ENCODE measurements around the gene LGALS7B.
"Not testable (repeated sequence)": the region's sequence is repeated elsewhere in the genome, so short reads cannot be mapped to it uniquely, and the experiment has no call there.

The LGALS7B gene

GRCh38 chr19:38781058-38781457, 7.9 kb upstream of the LGALS7B start:
- Mint-ChIP-seq H3K9me3 (no peaks in the 10 kb centered on the region), H3K4me3 (no peak overlapping the region), H3K27ac (no peak overlapping the region), H3K27me3 (peaks cover 7% of the 10 kb centered on the region), H3K4me1 (peaks cover 2% of the 10 kb centered on the region), H3K36me3 (ENCODE audit: low read depth) (no peaks in the 10 kb centered on the region)
- ATAC-seq, result no peak
- no peak for DNase-seq

GRCh38 chr19:38782212-38782611, 6.8 kb upstream of the LGALS7B start:
- H3K9me3 Mint-ChIP-seq; H3K4me1 Mint-ChIP-seq; H3K36me3 Mint-ChIP-seq (ENCODE audit: low read depth); DNase-seq; H3K27me3 Mint-ChIP-seq; H3K27ac Mint-ChIP-seq; H3K4me3 Mint-ChIP-seq; ATAC-seq: not testable (repeated sequence)

- ATAC-seq, result no peak
- Mint-ChIP-seq H3K9me3 (no peaks in the 10 kb centered on the region), H3K4me3 (no peak overlapping the region), H3K36me3 (ENCODE audit: low read depth) (no peaks in the 10 kb centered on the region), H3K4me1 (peaks cover 2% of the 10 kb centered on the region), H3K27me3 (peaks cover 5% of the 10 kb centered on the region), H3K27ac (no peak overlapping the region)
- DNase-seq, result no peak
Measured at GRCh38 chr19:38784224-38784623, 4.8 kb upstream of the LGALS7B start.

GRCh38 chr19:38785187-38785699, 3.8 kb upstream of the LGALS7B start:
- Mint-ChIP-seq H3K4me1 (peaks cover 2% of the 10 kb centered on the region), H3K9me3 (no peaks in the 10 kb centered on the region), H3K36me3 (ENCODE audit: low read depth) (no peaks in the 10 kb centered on the region), H3K27me3 (peaks cover 5% of the 10 kb centered on the region), H3K4me3 (no peak overlapping the region), H3K27ac (no peak overlapping the region)
- DNase-seq (no peak), ATAC-seq (no peak)

GRCh38 chr19:38786061-38786460, 2.9 kb upstream of the LGALS7B start:
- H3K36me3 Mint-ChIP-seq (ENCODE audit: low read depth); H3K4me1 Mint-ChIP-seq; ATAC-seq; H3K27me3 Mint-ChIP-seq; H3K4me3 Mint-ChIP-seq; H3K9me3 Mint-ChIP-seq; DNase-seq; H3K27ac Mint-ChIP-seq: not testable (repeated sequence)

GRCh38 chr19:38786572-38787265, 2.3 kb upstream of the LGALS7B start:
- Mint-ChIP-seq H3K27ac (no peak overlapping the region), H3K4me1 (peaks cover 2% of the 10 kb centered on the region), H3K36me3 (ENCODE audit: low read depth) (no peaks in the 10 kb centered on the region), H3K9me3 (no peaks in the 10 kb centered on the region), H3K4me3 (no peak overlapping the region), H3K27me3 (no peaks in the 10 kb centered on the region)
- ATAC-seq (no peak), DNase-seq (no peak)

GRCh38 chr19:38790507-38791403, 1.8 kb downstream of the LGALS7B start:
- ATAC-seq; H3K36me3 Mint-ChIP-seq (ENCODE audit: low read depth); H3K27me3 Mint-ChIP-seq; H3K4me1 Mint-ChIP-seq; H3K4me3 Mint-ChIP-seq; H3K27ac Mint-ChIP-seq; H3K9me3 Mint-ChIP-seq; DNase-seq: not testable (repeated sequence)

- not testable (repeated sequence) for H3K27ac Mint-ChIP-seq; H3K4me3 Mint-ChIP-seq; H3K4me1 Mint-ChIP-seq; H3K9me3 Mint-ChIP-seq; DNase-seq; H3K36me3 Mint-ChIP-seq (ENCODE audit: low read depth); H3K27me3 Mint-ChIP-seq
- peak; percentile 86 for ATAC-seq
Measured at GRCh38 chr19:38791451-38792064, 2.6 kb downstream of the LGALS7B start.

- Mint-ChIP-seq H3K36me3 (ENCODE audit: low read depth) (no peaks in the 10 kb centered on the region), H3K27ac (no peak overlapping the region), H3K4me3 (no peak overlapping the region), H3K27me3 (no peaks in the 10 kb centered on the region), H3K4me1 (peaks cover 4% of the 10 kb centered on the region), H3K9me3 (no peaks in the 10 kb centered on the region)
- ATAC-seq (peak; percentile 30), DNase-seq (peak; percentile 60)
Measured at GRCh38 chr19:38792250-38793111, 3.5 kb downstream of the LGALS7B start.

- Mint-ChIP-seq H3K4me3 (no peak overlapping the region), H3K27me3 (no peaks in the 10 kb centered on the region), H3K4me1 (peaks cover 4% of the 10 kb centered on the region), H3K9me3 (no peaks in the 10 kb centered on the region), H3K27ac (no peak overlapping the region), H3K36me3 (ENCODE audit: low read depth) (no peaks in the 10 kb centered on the region)
- no peak for DNase-seq
- ATAC-seq, result no peak
Measured at GRCh38 chr19:38793177-38793576, 4.2 kb downstream of the LGALS7B start.

GRCh38 chr19:38793671-38794070, 4.7 kb downstream of the LGALS7B start:
- ATAC-seq (no peak), DNase-seq (no peak)
- H3K4me3 Mint-ChIP-seq, result no peak overlapping the region
- peaks cover 4% of the 10 kb centered on the region for H3K4me1 Mint-ChIP-seq
- H3K9me3 Mint-ChIP-seq, result no peaks in the 10 kb centered on the region
- no peaks in the 10 kb centered on the region for H3K36me3 Mint-ChIP-seq (ENCODE audit: low read depth)
- no peaks in the 10 kb centered on the region for H3K27me3 Mint-ChIP-seq
- no peak overlapping the region for H3K27ac Mint-ChIP-seq

GRCh38 chr19:38795549-38795948, 6.5 kb downstream of the LGALS7B start:
- Mint-ChIP-seq H3K4me3 (no peak overlapping the region), H3K27me3 (no peaks in the 10 kb centered on the region), H3K27ac (no peak overlapping the region), H3K4me1 (peaks cover 7% of the 10 kb centered on the region), H3K9me3 (no peaks in the 10 kb centered on the region), H3K36me3 (ENCODE audit: low read depth) (no peaks in the 10 kb centered on the region)
- ATAC-seq, result no peak
- DNase-seq, result no peak

GRCh38 chr19:38796154-38796553, 7.2 kb downstream of the LGALS7B start:
- no peaks in the 10 kb centered on the region for H3K27me3 Mint-ChIP-seq
- DNase-seq, result no peak

GRCh38 chr19:38797781-38798180, 8.8 kb downstream of the LGALS7B start:
- not testable (repeated sequence) for DNase-seq; H3K27ac Mint-ChIP-seq; H3K4me3 Mint-ChIP-seq; H3K36me3 Mint-ChIP-seq (ENCODE audit: low read depth); H3K27me3 Mint-ChIP-seq; H3K9me3 Mint-ChIP-seq; ATAC-seq; H3K4me1 Mint-ChIP-seq

More at GRCh38 chr19:38796154-38796553, 7.2 kb downstream of the LGALS7B start:
- Mint-ChIP-seq H3K36me3 (ENCODE audit: low read depth) (no peaks in the 10 kb centered on the region), H3K9me3 (no peaks in the 10 kb centered on the region), H3K4me1 (peaks cover 7% of the 10 kb centered on the region), H3K4me3 (no peak overlapping the region), H3K27ac (no peak overlapping the region)
- ATAC-seq, result no peak

All from activated naive CD8-positive, alpha-beta T cell treated with anti-CD3 and anti-CD28 coated beads, Interleukin-2, amount 50 U/mL, for 24 hours (primary cell).